ENCODE measurements around the gene ATP13A4. TPM values are rescaled to one million over a fixed set of nuclear protein-coding genes. Genes with fewer than 3 reads are reported as not detected.
"Not testable (repeated sequence)": the region's sequence is repeated elsewhere in the genome, so short reads cannot be mapped to it uniquely, and the experiment has no call there.

Gene ATP13A4
- total RNA-seq, 2 donors from 2014 or later, result 11.0 to 17.9 TPM

- no peak for DNase-seq
- no peak for TF ChIP-seq CTCF (IDR thresholded peaks at IDR 0.05)
- H3K4me3 ChIP-seq, result no peak overlapping the region
- no peaks in the 10 kb centered on the region for H3K4me1 ChIP-seq
- H3K9ac ChIP-seq (ENCODE audit: low read depth in 2 of 2, low read length in 2 of 2), result no peak overlapping the region
- H3K27ac ChIP-seq, result no peak overlapping the region
- no peaks in the 10 kb centered on the region for H3K36me3 ChIP-seq
- no peaks in the 10 kb centered on the region for H3K27me3 ChIP-seq
- intact Hi-C loops (cut with DNase I), result no loop called here
- no peaks in the 10 kb centered on the region for H3K9me3 ChIP-seq
These were observed 8.6 kb downstream of the ATP13A4 start for GRCh38 chr3:193546129-193546528.

GRCh38 chr3:193545304-193545703 is 9.4 kb downstream of the ATP13A4 start:
- H3K36me3 ChIP-seq, result no peaks in the 10 kb centered on the region
- no peaks in the 10 kb centered on the region for H3K9me3 ChIP-seq
- no peak overlapping the region for H3K9ac ChIP-seq (ENCODE audit: low read depth in 2 of 2, low read length in 2 of 2)
- DNase-seq, result no peak
- no peaks in the 10 kb centered on the region for H3K4me1 ChIP-seq
- no peaks in the 10 kb centered on the region for H3K27me3 ChIP-seq
- no peak overlapping the region for H3K4me3 ChIP-seq
- intact Hi-C loops (cut with DNase I), result no loop called here
- no peak overlapping the region for H3K27ac ChIP-seq
- no peak for TF ChIP-seq CTCF (IDR thresholded peaks at IDR 0.05)

- H3K36me3 ChIP-seq, result no peaks in the 10 kb centered on the region
These were observed 10.4 kb downstream of the ATP13A4 start for GRCh38 chr3:193544289-193544688.

GRCh38 chr3:193530231-193531165 is 24.2 kb downstream of the ATP13A4 start:
- Histone ChIP-seq H3K27me3 (no peaks in the 10 kb centered on the region), H3K27ac (no peak overlapping the region), H3K36me3 (no peaks in the 10 kb centered on the region), H3K4me1 (no peaks in the 10 kb centered on the region), H3K9me3 (no peaks in the 10 kb centered on the region), H3K4me3 (no peak overlapping the region), H3K9ac (ENCODE audit: low read depth in 2 of 2, low read length in 2 of 2) (no peak overlapping the region)
- no peak for DNase-seq
- no peak for TF ChIP-seq CTCF (IDR thresholded peaks at IDR 0.05)
- intact Hi-C loops (cut with DNase I), result no loop called here

More at GRCh38 chr3:193544289-193544688, 10.4 kb downstream of the ATP13A4 start:
- no peak for DNase-seq
- Histone ChIP-seq H3K27ac (no peak overlapping the region), H3K4me3 (no peak overlapping the region), H3K27me3 (no peaks in the 10 kb centered on the region), H3K4me1 (no peaks in the 10 kb centered on the region), H3K9me3 (no peaks in the 10 kb centered on the region), H3K9ac (ENCODE audit: low read depth in 2 of 2, low read length in 2 of 2) (no peak overlapping the region)
- intact Hi-C loops (cut with DNase I), result no loop called here
- no peak for TF ChIP-seq CTCF (IDR thresholded peaks at IDR 0.05)

GRCh38 chr3:193526085-193526484 is 28.6 kb downstream of the ATP13A4 start:
- H3K36me3 ChIP-seq; H3K27me3 ChIP-seq; H3K9me3 ChIP-seq; DNase-seq; H3K27ac ChIP-seq; H3K4me3 ChIP-seq; H3K9ac ChIP-seq (ENCODE audit: low read depth in 2 of 2, low read length in 2 of 2); intact Hi-C loops (cut with DNase I); H3K4me1 ChIP-seq: not testable (repeated sequence)

- H3K27me3 ChIP-seq, result no peaks in the 10 kb centered on the region
- H3K4me1 ChIP-seq, result no peaks in the 10 kb centered on the region
- H3K27ac ChIP-seq, result no peak overlapping the region
- no peak for DNase-seq
- H3K4me3 ChIP-seq, result no peak overlapping the region
- no peak for TF ChIP-seq CTCF (IDR thresholded peaks at IDR 0.05)
- no peaks in the 10 kb centered on the region for H3K36me3 ChIP-seq
- intact Hi-C loops (cut with DNase I), result no loop called here
- H3K9ac ChIP-seq (ENCODE audit: low read depth in 2 of 2, low read length in 2 of 2), result no peak overlapping the region
- no peaks in the 10 kb centered on the region for H3K9me3 ChIP-seq
These were observed 32.2 kb downstream of the ATP13A4 start for GRCh38 chr3:193522473-193522872.

Data from colonic mucosa (tissue), 4 donors.